Coronary artery (tissue), 2 donors: Measurements from ENCODE around the gene OR51M1.
"Not testable (repeated sequence)": the region's sequence is repeated elsewhere in the genome, so short reads cannot be mapped to it uniquely, and the experiment has no call there.

Source experiments
- DNase-seq: peaks from one replicate; pipeline ENCODE4 v3.0.0-alpha.2; 2017; ENCODE audit warnings: low spot score
- H3K27ac ChIP-seq, 2 donors: fragments of 200-600 bp; sonication (generic); one replicate each; pipeline ENCODE4 v1.5.1; 2016 to 2019
- H3K4me3 ChIP-seq: fragments of 200-600 bp; sonication (generic); 2 replicates; pipeline ENCODE4 v1.5.1; 2016; ENCODE audit warnings: mild to moderate bottlenecking, moderate library complexity
- CTCF ChIP-seq: fragments of 200-600 bp; sonication (generic); IDR thresholded peaks from one replicate; pipeline ENCODE4 v1.5.1; 2019; ENCODE audit warnings: antibody characterized with exemption

OR51M1 gene

GRCh38 chr11:5348551-5349194 is 34.9 kb upstream of the OR51M1 start:
- Histone ChIP-seq H3K27ac (no peak overlapping the region), H3K4me3 (no peak overlapping the region)
- no peak for DNase-seq
- TF ChIP-seq CTCF: no peak

GRCh38 chr11:5349550-5349949 is 34.1 kb upstream of the OR51M1 start:
- no peak for TF ChIP-seq CTCF
- H3K4me3 ChIP-seq: no peak overlapping the region
- DNase-seq: no peak
- no peak overlapping the region for H3K27ac ChIP-seq

- H3K4me3 ChIP-seq: no peak within 1 kb of the TSS
- TF ChIP-seq CTCF: no peak
- H3K27ac ChIP-seq: no peak within 1 kb of the TSS
- no peak for DNase-seq
These were observed 32.4 kb upstream of the OR51M1 start, which contains the start of gene OR51B6 for GRCh38 chr11:5351208-5351607. Gene OR51B6 (plus strand): TSS chr11:5351508. CDS start chr11:5351508, 0 bp downstream.

GRCh38 chr11:5356031-5356430 is 27.6 kb upstream of the OR51M1 start:
- not testable (repeated sequence) for H3K27ac ChIP-seq, DNase-seq, H3K4me3 ChIP-seq

GRCh38 chr11:5362017-5362625 is 21.5 kb upstream of the OR51M1 start:
- no peak overlapping the region for H3K4me3 ChIP-seq
- TF ChIP-seq CTCF: no peak
- H3K27ac ChIP-seq: no peak overlapping the region
- DNase-seq: no peak

- H3K4me3 ChIP-seq: no peak overlapping the region
- H3K27ac ChIP-seq: no peak overlapping the region
- DNase-seq: no peak
- no peak for TF ChIP-seq CTCF
These were observed 19.9 kb upstream of the OR51M1 start for GRCh38 chr11:5363679-5364078.

GRCh38 chr11:5364214-5364613 is 19.4 kb upstream of the OR51M1 start:
- Histone ChIP-seq H3K27ac (no peak overlapping the region), H3K4me3 (no peak overlapping the region)
- TF ChIP-seq CTCF: no peak
- DNase-seq: no peak

GRCh38 chr11:5366365-5366764 is 17.2 kb upstream of the OR51M1 start:
- DNase-seq, H3K4me3 ChIP-seq, H3K27ac ChIP-seq: not testable (repeated sequence)
